Measurements from ENCODE around the gene PRDX6. TPM values are rescaled to one million over a fixed set of nuclear protein-coding genes. Genes with fewer than 3 reads are reported as not detected.

Gene PRDX6
- total RNA-seq, 2 experiments from 2014 or later = 109 to 148 TPM

GRCh38 chr1:173479649-173480048 is 2.5 kb downstream of the PRDX6 start:
- Histone ChIP-seq H3K4me2 (ENCODE audit: low read length) (peak overlapping the region; percentile 95), H3K9me2 (ENCODE audit: insufficient read depth, low read length) (no peaks in the 10 kb centered on the region), H3K4me3 (ENCODE audit: low read depth, low read length, poor library complexity, severe bottlenecking) (no peak overlapping the region), H3K27ac (ENCODE audit: low read depth, low read length, poor library complexity, severe bottlenecking) (no peak overlapping the region), H3K36me3 (ENCODE audit: insufficient read depth, low read length) (peaks cover 56% of the 10 kb centered on the region), H3K79me2 (ENCODE audit: insufficient read depth, low read depth, low read length) (peaks cover 35% of the 10 kb centered on the region), H4K20me1 (ENCODE audit: insufficient read depth, low read length) (peaks cover 14% of the 10 kb centered on the region; the same call in 1 of the 2 replicates), H3K9me3 (ENCODE audit: low read length) (no peaks in the 10 kb centered on the region), H2AFZ (ENCODE audit: low read length) (no peak overlapping the region), H3K4me1 (ENCODE audit: insufficient read depth, low read length, poor library complexity, severe bottlenecking) (peaks cover 30% of the 10 kb centered on the region)
- POLR2A ChIA-PET = interaction anchor here (0.6 kb wide), 1 partner anchor 725 kb away, joined by 3 read pairs; no protein-coding TSS in a partner anchor
- TF ChIP-seq, protein P1, sequence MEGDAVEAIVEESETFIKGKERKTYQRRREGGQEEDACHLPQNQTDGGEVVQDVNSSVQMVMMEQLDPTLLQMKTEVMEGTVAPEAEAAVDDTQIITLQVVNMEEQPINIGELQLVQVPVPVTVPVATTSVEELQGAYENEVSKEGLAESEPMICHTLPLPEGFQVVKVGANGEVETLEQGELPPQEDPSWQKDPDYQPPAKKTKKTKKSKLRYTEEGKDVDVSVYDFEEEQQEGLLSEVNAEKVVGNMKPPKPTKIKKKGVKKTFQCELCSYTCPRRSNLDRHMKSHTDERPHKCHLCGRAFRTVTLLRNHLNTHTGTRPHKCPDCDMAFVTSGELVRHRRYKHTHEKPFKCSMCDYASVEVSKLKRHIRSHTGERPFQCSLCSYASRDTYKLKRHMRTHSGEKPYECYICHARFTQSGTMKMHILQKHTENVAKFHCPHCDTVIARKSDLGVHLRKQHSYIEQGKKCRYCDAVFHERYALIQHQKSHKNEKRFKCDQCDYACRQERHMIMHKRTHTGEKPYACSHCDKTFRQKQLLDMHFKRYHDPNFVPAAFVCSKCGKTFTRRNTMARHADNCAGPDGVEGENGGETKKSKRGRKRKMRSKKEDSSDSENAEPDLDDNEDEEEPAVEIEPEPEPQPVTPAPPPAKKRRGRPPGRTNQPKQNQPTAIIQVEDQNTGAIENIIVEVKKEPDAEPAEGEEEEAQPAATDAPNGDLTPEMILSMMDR (conservative IDR thresholded peaks at IDR 0.05; ENCODE audit: low read length) = no peak
- no peak for TF ChIP-seq EZH2phosphoT487 (IDR thresholded peaks at IDR 0.05; ENCODE audit: borderline replicate concordance, low read depth, low read length)
- no peak for DNase-seq (ENCODE audit: low spot score)
- no TSS peak for BruUV-seq (replicated peaks)
- intact Hi-C loops (cut with micrococcal nuclease; ENCODE audit: unreplicated experiment) = loop anchor here (5.0 kb wide), 1 partner anchor 388 kb away; the partner anchor contains the start of genes GAS5 and ZBTB37
- CTCF ChIA-PET (ENCODE audit: unreplicated experiment) = no interaction called here

- no peak overlapping the region for H3K4me2 ChIP-seq (ENCODE audit: low read length)
Observed at GRCh38 chr1:173481195-173481772, 4.1 kb downstream of the PRDX6 start.

More at GRCh38 chr1:173481195-173481772, 4.1 kb downstream of the PRDX6 start:
- Histone ChIP-seq H3K27ac (ENCODE audit: low read depth, low read length, poor library complexity, severe bottlenecking) (no peak overlapping the region), H2AFZ (ENCODE audit: low read length) (no peak overlapping the region), H4K20me1 (ENCODE audit: insufficient read depth, low read length) (peaks cover 14% of the 10 kb centered on the region; the same call in 1 of the 2 replicates), H3K36me3 (ENCODE audit: insufficient read depth, low read length) (peaks cover 72% of the 10 kb centered on the region), H3K79me2 (ENCODE audit: insufficient read depth, low read depth, low read length) (peaks cover 25% of the 10 kb centered on the region), H3K4me1 (ENCODE audit: insufficient read depth, low read length, poor library complexity, severe bottlenecking) (peaks cover 17% of the 10 kb centered on the region), H3K9me2 (ENCODE audit: insufficient read depth, low read length) (no peaks in the 10 kb centered on the region), H3K4me3 (ENCODE audit: low read depth, low read length, poor library complexity, severe bottlenecking) (no peak overlapping the region), H3K9me3 (ENCODE audit: low read length) (no peaks in the 10 kb centered on the region)
- no peak for DNase-seq (ENCODE audit: low spot score)
- TF ChIP-seq EZH2phosphoT487 (IDR thresholded peaks at IDR 0.05; ENCODE audit: borderline replicate concordance, low read depth, low read length) = no peak
- TF ChIP-seq, protein P1 (conservative IDR thresholded peaks at IDR 0.05; ENCODE audit: low read length) = no peak
- intact Hi-C loops (cut with micrococcal nuclease; ENCODE audit: unreplicated experiment) = no loop called here
- POLR2A ChIA-PET = interaction anchor here (0.6 kb wide), 1 partner anchor 370 kb away, joined by 3 read pairs; no protein-coding TSS in a partner anchor
- CTCF ChIA-PET (ENCODE audit: unreplicated experiment) = no interaction called here
- BruUV-seq (replicated peaks) = no TSS peak

Measured in OCI-LY7 (cell line).